Measurements from ENCODE around the gene AP1S3. TPM values are rescaled to one million over a fixed set of nuclear protein-coding genes. Genes with fewer than 3 reads are reported as not detected.

Gene AP1S3
- total RNA-seq, 2 donors from 2014 or later: 5.6 to 6.9 TPM

GRCh38 chr2:223884399-223884798 is 47.0 kb upstream of the AP1S3 start:
- Histone ChIP-seq H3K27ac (ENCODE audit: low read depth, low read length) (no peak overlapping the region), H3K9ac (ENCODE audit: extremely low read depth, low read length, poor library complexity, severe bottlenecking) (no peak overlapping the region), H3K4me1 (ENCODE audit: control insufficient read depth, insufficient read depth, low read length) (no peaks in the 10 kb centered on the region), H3K4me3 (ENCODE audit: low read length) (no peak overlapping the region), H3K9me3 (ENCODE audit: control insufficient read depth, low read length) (peaks cover 3% of the 10 kb centered on the region), H3K27me3 (ENCODE audit: control insufficient read depth, insufficient read depth, low read length, poor library complexity, severe bottlenecking) (no peaks in the 10 kb centered on the region), H3K36me3 (ENCODE audit: control insufficient read depth, insufficient read depth, low read length) (peaks cover 66% of the 10 kb centered on the region)
- DNase-seq: no peak
- no peaks in the 10 kb centered on the region for H3K27me3 Mint-ChIP-seq (ENCODE audit: insufficient read depth)
- no peak overlapping the region for H3K4me3 Mint-ChIP-seq
- TF ChIP-seq, protein P1, sequence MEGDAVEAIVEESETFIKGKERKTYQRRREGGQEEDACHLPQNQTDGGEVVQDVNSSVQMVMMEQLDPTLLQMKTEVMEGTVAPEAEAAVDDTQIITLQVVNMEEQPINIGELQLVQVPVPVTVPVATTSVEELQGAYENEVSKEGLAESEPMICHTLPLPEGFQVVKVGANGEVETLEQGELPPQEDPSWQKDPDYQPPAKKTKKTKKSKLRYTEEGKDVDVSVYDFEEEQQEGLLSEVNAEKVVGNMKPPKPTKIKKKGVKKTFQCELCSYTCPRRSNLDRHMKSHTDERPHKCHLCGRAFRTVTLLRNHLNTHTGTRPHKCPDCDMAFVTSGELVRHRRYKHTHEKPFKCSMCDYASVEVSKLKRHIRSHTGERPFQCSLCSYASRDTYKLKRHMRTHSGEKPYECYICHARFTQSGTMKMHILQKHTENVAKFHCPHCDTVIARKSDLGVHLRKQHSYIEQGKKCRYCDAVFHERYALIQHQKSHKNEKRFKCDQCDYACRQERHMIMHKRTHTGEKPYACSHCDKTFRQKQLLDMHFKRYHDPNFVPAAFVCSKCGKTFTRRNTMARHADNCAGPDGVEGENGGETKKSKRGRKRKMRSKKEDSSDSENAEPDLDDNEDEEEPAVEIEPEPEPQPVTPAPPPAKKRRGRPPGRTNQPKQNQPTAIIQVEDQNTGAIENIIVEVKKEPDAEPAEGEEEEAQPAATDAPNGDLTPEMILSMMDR (conservative IDR thresholded peaks at IDR 0.05): no peak
- no peaks in the 10 kb centered on the region for H3K4me1 Mint-ChIP-seq
- 88 to 93% methylated on average over 2 to 3 of the region's 3 CpGs for WGBS, 2 experiments (ENCODE audit: insufficient coverage in 1 of 2, insufficient read length in 1 of 2)
- H3K36me3 Mint-ChIP-seq (ENCODE audit: low read depth): peaks cover 71% of the 10 kb centered on the region
- no peaks in the 10 kb centered on the region for H3K9me3 Mint-ChIP-seq
- H3K27ac Mint-ChIP-seq: no peak overlapping the region

- TF ChIP-seq, protein P1 (conservative IDR thresholded peaks at IDR 0.05): no peak
- peaks cover 72% of the 10 kb centered on the region for H3K36me3 Mint-ChIP-seq (ENCODE audit: low read depth)
- no peaks in the 10 kb centered on the region for H3K27me3 Mint-ChIP-seq (ENCODE audit: insufficient read depth)
- H3K9me3 Mint-ChIP-seq: no peaks in the 10 kb centered on the region
- 89 to 96% methylated on average over 3 to 5 of the region's 5 CpGs for WGBS, 2 experiments (ENCODE audit: insufficient coverage in 1 of 2, insufficient read length in 1 of 2)
- H3K27ac ChIP-seq (ENCODE audit: low read depth, low read length): no peak overlapping the region
- H3K27me3 ChIP-seq (ENCODE audit: control insufficient read depth, insufficient read depth, low read length, poor library complexity, severe bottlenecking): no peaks in the 10 kb centered on the region
- DNase-seq: no peak
- no peak overlapping the region for H3K4me3 ChIP-seq (ENCODE audit: low read length)
- H3K4me1 ChIP-seq (ENCODE audit: control insufficient read depth, insufficient read depth, low read length): no peaks in the 10 kb centered on the region
- no peak overlapping the region for H3K4me3 Mint-ChIP-seq
- H3K4me1 Mint-ChIP-seq: no peaks in the 10 kb centered on the region
- H3K9ac ChIP-seq (ENCODE audit: extremely low read depth, low read length, poor library complexity, severe bottlenecking): no peak overlapping the region
- no peaks in the 10 kb centered on the region for H3K9me3 ChIP-seq (ENCODE audit: control insufficient read depth, low read length)
- H3K27ac Mint-ChIP-seq: no peak overlapping the region
- H3K36me3 ChIP-seq (ENCODE audit: control insufficient read depth, insufficient read depth, low read length): peaks cover 76% of the 10 kb centered on the region
Measured at GRCh38 chr2:223882715-223883114, 45.3 kb upstream of the AP1S3 start.

DNA sequence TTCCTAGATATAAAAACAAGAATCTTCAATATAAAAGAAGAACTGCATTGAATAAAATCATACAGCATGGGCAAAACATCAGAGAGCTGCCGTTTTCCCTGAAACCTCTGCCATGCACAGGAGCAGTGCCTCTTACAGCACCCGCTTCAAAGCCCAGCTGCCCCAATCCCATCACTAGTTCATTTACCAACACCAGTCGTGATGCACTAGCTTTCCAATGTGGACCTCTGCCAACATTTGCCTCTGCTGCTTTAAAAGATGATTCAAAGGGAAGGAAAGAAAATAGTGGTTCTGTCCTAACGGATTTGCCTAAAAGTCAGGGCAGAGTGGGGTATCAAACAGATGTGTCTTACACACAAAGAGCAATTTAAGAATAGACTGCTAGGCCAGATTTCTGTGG is 43.4 kb upstream of the AP1S3 start:
- WGBS, 2 experiments (ENCODE audit: insufficient coverage in 1 of 2, insufficient read length in 1 of 2): 95 to 96% methylated on average over 3 to 4 of the region's 4 CpGs
- Mint-ChIP-seq H3K4me3 (no peak overlapping the region), H3K4me1 (no peaks in the 10 kb centered on the region), H3K36me3 (ENCODE audit: low read depth) (peaks cover 73% of the 10 kb centered on the region), H3K27ac (no peak overlapping the region), H3K9me3 (no peaks in the 10 kb centered on the region), H3K27me3 (ENCODE audit: insufficient read depth) (no peaks in the 10 kb centered on the region)
- TF ChIP-seq, protein P1 (conservative IDR thresholded peaks at IDR 0.05): no peak
- H3K4me1 ChIP-seq (ENCODE audit: control insufficient read depth, insufficient read depth, low read length): no peaks in the 10 kb centered on the region
- H3K4me3 ChIP-seq (ENCODE audit: low read length): no peak overlapping the region
- no peak overlapping the region for H3K27ac ChIP-seq (ENCODE audit: low read depth, low read length)
- no peaks in the 10 kb centered on the region for H3K27me3 ChIP-seq (ENCODE audit: control insufficient read depth, insufficient read depth, low read length, poor library complexity, severe bottlenecking)
- no peak overlapping the region for H3K9ac ChIP-seq (ENCODE audit: extremely low read depth, low read length, poor library complexity, severe bottlenecking)
- H3K9me3 ChIP-seq (ENCODE audit: control insufficient read depth, low read length): no peaks in the 10 kb centered on the region
- H3K36me3 ChIP-seq (ENCODE audit: control insufficient read depth, insufficient read depth, low read length): peaks cover 85% of the 10 kb centered on the region
- DNase-seq: no peak

Data from endodermal cell (in vitro differentiated cells).